ENCODE data around the gene ZNF337.
"Not testable (repeated sequence)": the region's sequence is repeated elsewhere in the genome, so short reads cannot be mapped to it uniquely, and the experiment has no call there.

The ZNF337 gene

GRCh38 chr20:25695532-25696370, 902 bp downstream of the ZNF337 start:
- no peak for DNase-seq (ENCODE audit: low read depth)

GRCh38 chr20:25692499-25692898, 4.2 kb downstream of the ZNF337 start:
- DNase-seq (ENCODE audit: low read depth) = no peak

- no peak for DNase-seq (ENCODE audit: low read depth)
Observed at GRCh38 chr20:25690427-25690826, 6.2 kb downstream of the ZNF337 start.

GRCh38 chr20:25686081-25687067, 10.3 kb downstream of the ZNF337 start:
- no peak for DNase-seq (ENCODE audit: low read depth)

DNA sequence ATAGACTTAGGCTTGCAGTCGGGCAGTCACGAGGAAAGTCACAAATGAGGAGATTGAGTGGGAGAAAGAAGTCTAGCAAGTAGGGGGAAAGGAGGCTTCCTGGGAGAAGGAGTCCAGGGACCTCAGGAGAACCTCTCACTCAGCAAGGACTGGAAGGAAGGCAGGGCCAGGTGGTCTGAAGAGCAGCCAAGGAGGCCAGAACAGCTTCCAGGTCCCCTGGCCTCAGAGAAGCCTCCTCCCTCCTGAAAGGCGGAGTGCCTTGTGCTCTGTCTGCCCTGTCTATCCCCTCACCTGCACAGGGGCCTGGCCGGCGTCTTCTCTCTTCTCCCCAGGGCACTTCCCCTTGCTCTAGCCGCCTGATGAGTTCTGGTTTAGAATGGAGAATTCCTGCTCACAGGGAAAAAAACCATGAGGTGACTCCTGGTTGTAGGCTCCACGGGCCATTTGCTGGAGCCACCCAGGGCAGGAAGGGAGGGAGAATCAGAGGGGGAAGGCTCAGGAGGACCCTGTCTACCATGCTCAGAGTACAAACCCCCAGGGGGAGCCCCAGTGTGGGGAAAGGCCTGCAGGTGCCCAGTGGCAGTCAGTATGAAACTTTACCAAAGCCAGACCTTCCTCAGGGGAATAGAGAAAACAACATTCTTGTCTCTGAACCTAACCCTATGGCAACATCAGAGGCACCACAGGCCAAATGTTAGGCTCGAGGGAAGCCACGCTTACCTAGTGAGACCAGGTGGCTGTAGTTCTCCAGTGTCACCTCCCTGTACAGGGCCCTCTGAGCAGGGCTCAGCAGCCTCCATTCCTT, 11.2 kb downstream of the ZNF337 start:
- DNase-seq (ENCODE audit: low read depth) = no peak

DNA sequence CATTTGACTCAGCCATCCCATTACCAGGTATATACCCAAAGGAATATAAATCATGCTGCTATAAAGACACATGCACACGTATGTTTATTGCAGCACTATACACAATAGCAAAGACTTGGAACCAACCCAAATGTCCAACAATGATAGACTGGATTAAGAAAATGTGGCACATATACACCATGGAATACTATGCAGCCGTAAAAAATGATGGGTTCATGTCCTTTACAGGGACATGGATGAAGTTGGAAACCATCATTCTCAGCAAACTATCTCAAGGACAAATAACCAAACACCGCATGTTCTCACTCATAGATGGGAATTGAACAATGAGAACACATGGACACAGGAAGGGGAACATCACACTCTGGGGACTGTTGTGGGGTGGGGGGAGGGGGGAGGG, 12.8 kb downstream of the ZNF337 start:
- not testable (repeated sequence) for DNase-seq (ENCODE audit: low read depth)

DNA sequence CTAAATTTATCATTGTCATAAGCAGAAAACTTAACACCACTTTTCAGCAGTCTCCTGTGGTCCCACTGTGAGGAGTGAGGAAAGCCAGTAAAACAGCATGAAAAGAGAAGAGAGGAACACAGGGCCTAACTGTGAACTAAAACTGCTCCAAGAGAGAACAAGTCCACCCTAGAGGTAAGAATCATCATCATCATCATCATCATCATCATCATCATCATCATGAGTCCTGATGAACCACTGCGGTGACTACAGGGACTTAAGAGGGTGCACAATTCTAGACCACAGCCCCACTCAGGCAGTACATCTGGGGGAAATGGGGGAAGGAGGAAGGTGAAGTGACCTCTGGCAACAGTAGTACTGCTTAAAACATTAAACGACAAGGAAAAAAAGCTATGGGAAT, 13.6 kb downstream of the ZNF337 start:
- no peak for DNase-seq (ENCODE audit: low read depth)

DNA sequence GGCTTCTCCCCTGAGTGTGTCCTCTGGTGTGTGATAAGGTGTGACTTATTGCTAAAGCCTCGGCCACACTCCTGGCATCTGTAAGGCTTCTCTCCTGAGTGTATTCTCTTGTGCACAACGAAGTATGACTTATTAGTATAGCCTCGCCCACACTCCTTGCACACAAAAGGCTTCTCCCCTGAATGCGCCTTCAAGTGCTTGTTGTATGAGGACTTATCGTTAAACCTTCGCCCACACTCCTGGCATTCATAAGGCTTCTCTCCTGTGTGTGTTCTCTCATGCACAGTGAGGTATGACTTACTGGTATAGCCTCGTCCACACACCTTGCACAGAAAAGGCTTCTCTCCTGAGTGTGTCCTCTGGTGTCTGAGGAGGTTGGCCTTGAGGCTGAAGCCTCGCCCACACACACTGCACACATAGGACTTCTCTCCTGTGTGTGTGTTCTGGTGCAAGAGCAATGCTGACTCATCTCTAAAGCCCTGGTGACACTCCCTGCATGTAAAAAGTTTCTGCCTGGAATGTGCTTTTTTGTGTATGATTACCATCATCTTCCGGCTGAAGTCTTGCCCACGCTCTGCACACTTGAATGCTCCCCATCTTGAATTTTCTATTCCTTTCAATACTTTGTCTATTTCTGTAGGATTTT, 20.4 kb downstream of the ZNF337 start:
- no peak for DNase-seq (ENCODE audit: low read depth)

DNA sequence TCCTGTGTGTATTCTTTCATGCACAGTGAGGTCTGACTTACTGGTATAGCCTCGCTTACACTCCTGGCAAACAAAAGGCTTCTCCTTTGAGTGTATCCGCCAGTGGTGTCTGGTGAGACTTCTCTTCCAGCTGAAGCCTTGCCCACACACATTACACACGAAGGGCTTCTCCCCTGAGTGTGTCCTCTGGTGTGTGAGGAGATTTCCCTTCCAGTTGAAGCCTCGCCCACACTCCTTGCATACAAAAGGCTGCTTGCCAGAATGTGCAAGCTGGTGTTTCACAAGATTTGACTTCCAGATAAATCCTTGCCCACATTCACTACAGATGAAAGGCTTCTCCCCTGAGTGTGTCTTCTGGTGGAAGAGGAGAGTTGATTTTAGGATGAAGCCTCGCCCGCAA, 21.5 kb downstream of the ZNF337 start:
- no peak for DNase-seq (ENCODE audit: low read depth)

- no peak for DNase-seq (ENCODE audit: low read depth)
Observed at GRCh38 chr20:25672659-25673235, 23.9 kb downstream of the ZNF337 start.

GRCh38 chr20:25669826-25670422, 26.7 kb downstream of the ZNF337 start:
- no peak for DNase-seq (ENCODE audit: low read depth)

- no peak for DNase-seq (ENCODE audit: low read depth)
Observed at GRCh38 chr20:25668446-25668845, 28.2 kb downstream of the ZNF337 start.

DNA sequence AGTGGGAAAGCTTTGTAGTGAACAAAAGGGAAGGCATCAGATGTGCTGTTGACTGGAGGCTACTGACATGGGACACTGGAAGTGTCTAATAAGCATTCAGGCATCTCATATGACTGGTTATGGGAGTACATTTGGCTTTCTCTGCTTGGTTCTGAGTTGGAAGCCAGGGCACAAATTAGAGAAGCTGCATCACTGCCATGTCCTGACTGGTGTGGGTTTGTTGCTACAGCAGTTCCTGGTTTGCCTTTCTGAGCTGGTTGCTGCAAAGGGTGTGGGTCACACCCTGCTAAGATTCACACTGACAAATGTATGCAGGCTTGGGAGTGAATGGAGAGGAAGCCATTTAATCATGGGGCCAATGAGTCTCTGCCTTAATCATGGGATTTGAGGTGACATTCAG, 36.7 kb downstream of the ZNF337 start:
- no peak for DNase-seq (ENCODE audit: low read depth)

DNA sequence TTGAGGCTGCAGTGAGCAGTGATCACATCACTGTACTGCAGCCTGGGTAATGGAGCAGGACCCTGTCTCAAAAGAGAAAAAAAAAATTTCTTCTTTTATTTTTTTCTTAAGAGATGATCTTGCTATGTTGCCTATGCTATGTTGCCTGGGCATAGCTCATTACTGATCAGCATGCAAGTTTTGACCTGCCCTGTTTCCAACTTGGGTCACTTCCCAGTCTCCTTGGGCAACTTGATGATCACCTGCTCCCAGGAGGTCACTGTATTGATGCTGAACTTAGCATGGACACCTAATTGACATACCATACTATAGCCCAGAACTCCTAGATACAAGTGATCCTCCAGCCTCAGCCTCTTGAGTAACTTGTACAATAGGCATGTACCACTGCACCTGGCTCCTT, 42.2 kb downstream of the ZNF337 start:
- DNase-seq (ENCODE audit: low read depth) = no peak

- DNase-seq (ENCODE audit: low read depth) = not testable (repeated sequence)
Observed at GRCh38 chr20:25652866-25653265, 43.8 kb downstream of the ZNF337 start.

GRCh38 chr20:25644814-25645213, 51.8 kb downstream of the ZNF337 start:
- DNase-seq (ENCODE audit: low read depth) = no peak

- DNase-seq (ENCODE audit: low read depth) = no peak
Observed at GRCh38 chr20:25643716-25644115, 52.9 kb downstream of the ZNF337 start.

- DNase-seq (ENCODE audit: low read depth) = no peak
Observed at GRCh38 chr20:25637247-25637646, 59.4 kb downstream of the ZNF337 start.

DNA sequence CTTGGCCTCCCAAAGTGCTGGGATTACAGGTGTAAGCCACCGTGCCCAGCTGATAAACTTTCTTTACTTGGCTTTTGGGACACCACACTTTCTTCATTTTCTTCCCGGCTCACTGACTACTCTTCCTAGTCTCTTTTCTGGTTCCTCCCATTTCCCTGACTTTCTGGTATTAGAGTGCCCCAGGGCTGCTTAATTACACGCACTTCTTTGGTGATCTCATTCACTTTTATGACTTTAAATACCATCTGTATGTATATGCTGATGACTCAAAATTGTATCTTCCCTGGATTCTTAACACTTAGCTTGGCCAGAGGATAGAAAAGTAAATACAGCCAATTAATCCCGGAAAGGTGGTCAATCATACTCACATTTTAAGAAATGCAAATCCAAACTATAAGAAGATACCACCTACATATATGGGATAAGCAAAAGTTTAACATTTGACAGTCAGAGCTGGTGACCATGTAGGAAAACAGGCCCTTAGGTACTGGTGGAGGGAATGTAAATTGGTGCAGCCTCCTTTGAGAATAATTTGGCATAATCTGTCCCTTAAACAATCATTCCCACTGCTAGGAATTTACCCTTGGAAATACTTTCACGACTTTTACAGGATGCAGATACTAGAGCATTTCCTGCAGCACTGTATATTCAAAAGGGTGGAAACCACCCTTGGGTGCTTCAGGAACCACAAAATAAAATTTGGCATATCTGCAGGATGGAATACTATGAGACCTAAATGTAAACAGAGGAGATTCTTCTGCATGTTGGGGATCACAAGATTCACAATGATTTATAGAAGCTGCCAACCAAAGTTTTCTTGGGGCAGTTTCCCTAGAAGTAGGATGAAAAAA, 63.5 kb downstream of the ZNF337 start:
- no peak for DNase-seq (ENCODE audit: low read depth)

- not testable (repeated sequence) for DNase-seq (ENCODE audit: low read depth)
Observed at GRCh38 chr20:25630615-25631014, 66.0 kb downstream of the ZNF337 start.
